Heart left ventricle (tissue), 16 donors: ENCODE results near the gene HYAL1. TPM values are rescaled to one million over a fixed set of nuclear protein-coding genes. Genes with fewer than 3 reads are reported as not detected.

Experiments
- ATAC-seq, 4 donors: fragments of 200-7000 bp; cut with Tn5 transposase; one replicate each; pipeline ENCODE4 v1.9.1; 2020 to 2022; ENCODE audit warnings: moderate library complexity in 4 of 4, mild to moderate bottlenecking in 3 of 4, moderate number of reproducible peaks in 1 of 4
- DNase-seq, 5 donors: peaks; one replicate each; pipeline ENCODE4 v3.0.0-alpha.2; 2020
- H3K27ac ChIP-seq, 12 donors: fragments of 200-600 bp; sonication (generic) in 4 of 12; one replicate each; pipeline versions ENCODE4 v1.5.0 to v1.8.0; 2016 to 2022; ENCODE audit warnings: mild to moderate bottlenecking in 2 of 12
- H3K27me3 ChIP-seq, 9 donors: fragments of 200-600 bp; sonication (generic) in 2 of 9; one replicate each; pipeline versions ENCODE4 v1.5.1 to v1.8.0; 2016 to 2022; ENCODE audit warnings: mild to moderate bottlenecking in 3 of 9
- H3K36me3 ChIP-seq, 9 donors: fragments of 200-600 bp; sonication (generic) in 2 of 9; one replicate each; pipeline versions ENCODE4 v1.5.0 to v1.8.0; 2018 to 2022; ENCODE audit warnings: mild to moderate bottlenecking in 2 of 9
- H3K4me1 ChIP-seq, 12 donors: fragments of 200-600 bp; sonication (generic) in 4 of 12; one replicate each; pipeline versions ENCODE4 v1.5.0 to v1.8.0; 2016 to 2022; ENCODE audit warnings: mild to moderate bottlenecking in 3 of 12
- H3K4me3 ChIP-seq, 12 donors: fragments of 200-600 bp; sonication (generic) in 4 of 12; one replicate each; pipeline versions ENCODE4 v1.5.0 to v1.8.0; 2017 to 2022; ENCODE audit warnings: mild to moderate bottlenecking in 9 of 12, moderate library complexity in 4 of 12
- H3K9me3 ChIP-seq, 12 donors: fragments of 200-600 bp; sonication (generic) in 4 of 12; one replicate each; pipeline versions ENCODE4 v1.5.0 to v1.8.0; 2016 to 2022; ENCODE audit warnings: mild to moderate bottlenecking in 1 of 12
- CTCF ChIP-seq, 12 donors: fragments of 200-600 bp; sonication (generic) in 4 of 12; IDR thresholded peaks; one replicate each; pipeline versions ENCODE4 v1.5.0 to v1.8.0; 2018 to 2022; ENCODE audit warnings: antibody characterized with exemption in 12 of 12, mild to moderate bottlenecking in 5 of 12
- POLR2A ChIP-seq, 2 donors: fragments of 450-650 bp; IDR thresholded peaks; one replicate each; pipeline ENCODE4 v1.6.1; 2017; ENCODE audit warnings: antibody characterized with exemption in 2 of 2, mild to moderate bottlenecking in 2 of 2, moderate library complexity in 2 of 2
- WGBS, 4 donors: extraction: QIAGEN DNeasy Blood & Tissue Kit in 2 of 4; methylation state at CpG; one replicate each; pipeline versions ENCODE4 v1.1.5 to v1.1.7; 2013 to 2018; 5-methylcytosine and 5-hydroxymethylcytosine counted together
- intact Hi-C, 10 donors: fragments of 100-400 bp; cut with DNase I; formaldehyde crosslinking; loops; one replicate each; pipeline versions ENCODE4 v1.11.1 to v1.14.2; 2022
- polyA plus RNA-seq, 2 donors: library from polyadenylated mRNA; stranded (reverse); fragments of 200-250 nt; gene quantifications; one replicate each; pipeline ENCODE4 v1.2.3, GENCODE V29; 2013
- total RNA-seq, 9 donors: library from RNA; depleted of rRNA in 2 of 9; stranded (reverse); fragments of >200 nt in 2 of 9; fragmentation: NEBNext Ultra II Directional in 3 of 9; extraction: Animal tissue kit (Norgen Biotek cat#: 25700) in 3 of 9; gene quantifications; one replicate each; pipeline versions ENCODE4 v1.1.0 to v1.2.4, GENCODE V29; 2016 to 2023
- donor health status: ischemic (EF 13 %, LVEDD 7.1; RV severe dilation, severe dysfunction).
- donor health status: healthy with polysubstance abuse.
- donor health status: DM: no; HTN: yes; CAD: no.
- donor health status: DM: no; HTN: no; CAD: no.
- donor health status: ischemic (EF 25% LVEDD 6.9; RV normal size, moderate dysfunction).
- donor health status: ischemic (EF 25% LVEDD 5.7; RV mildly dilated, moderate dysfunction).
- donor health status: healthy.
- donor health status: DM: yes; HTN: yes; CAD: no.
- donor health status: ischemic (EF 35%, LVEDD 5.7; RV mildly dilated, moderate dysfunction).
- donor health status: nonischemic (EF 11% LVEDD 7.7; RV severe dilation, severe dysfunction).
- donor health status: DM: yes; HTN: yes; CAD: no.
- donor health status: PGD.
- donor health status: ischemic (EF 29% LVEDD 5.4; RV normal size, mild dysfunction).
- donor health status: nonischemic (EF 23%, LVEDD 6.1; RV moderate dilation, normal function).

Gene HYAL1
- total and polyA plus RNA-seq, 11 donors, result 36.9 to 99.7 (median 57.8) TPM

- H3K4me1 ChIP-seq, result peaks cover 0 to 65% (median 42%) of the 10 kb centered on the region in 12 donors
- no peak for TF ChIP-seq CTCF (IDR thresholded peaks at IDR 0.05)
- peak in 1 of 2 donors; percentile 44 for TF ChIP-seq POLR2A (IDR thresholded peaks at IDR 0.05)
- H3K27ac ChIP-seq, result peak overlapping the region; percentile 81 to 100 (median 92)
- peaks cover 0 to 12% (median 0%) of the 10 kb centered on the region in 9 donors for H3K27me3 ChIP-seq
- intact Hi-C loops, result loop anchor here in 1 of 10 donors (5.0 kb wide), 1 partner anchor 145 kb away; no protein-coding TSS in a partner anchor
- 8 to 13% (median 9%) methylated on average over 18 to 22 of the region's 22 CpGs for WGBS, 4 donors
- ATAC-seq (peak; percentile 28 to 67 (median 63)), DNase-seq (peak; percentile 76 to 89 (median 81))
- H3K9me3 ChIP-seq, result no peaks in the 10 kb centered on the region
- no peaks in the 10 kb centered on the region for H3K36me3 ChIP-seq
- peak overlapping the region; percentile 13 to 71 (median 58) for H3K4me3 ChIP-seq
These were observed 36.0 kb downstream of the HYAL1 start for GRCh38 chr3:50267280-50267913.

DNA sequence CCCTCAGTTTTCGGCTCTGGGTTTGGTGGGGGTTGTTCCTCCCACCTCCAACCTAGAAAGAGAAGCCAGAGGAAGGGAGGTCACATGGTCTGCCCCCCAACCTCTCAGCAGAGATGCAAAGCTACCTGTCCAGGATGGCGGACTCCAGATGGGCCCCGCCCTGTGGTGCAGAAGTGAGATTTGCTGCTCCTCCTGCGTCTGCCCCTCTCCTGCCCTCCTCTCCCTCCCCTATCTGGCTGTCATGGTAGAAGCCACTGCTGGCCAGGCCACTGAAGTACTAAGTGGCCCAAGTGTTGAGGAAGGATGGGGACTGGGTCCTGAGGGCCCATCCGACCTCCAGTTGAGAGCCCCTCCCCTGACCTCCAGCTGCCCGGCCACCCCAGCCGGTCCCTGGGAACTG is 36.5 kb downstream of the HYAL1 start:
- TF ChIP-seq POLR2A (IDR thresholded peaks at IDR 0.05) (no peak), CTCF (IDR thresholded peaks at IDR 0.05) (no peak)
- peak overlapping the region; percentile 13 to 71 (median 58) for H3K4me3 ChIP-seq
- intact Hi-C loops, result loop anchor here in 1 of 10 donors (5.0 kb wide), 1 partner anchor 145 kb away; no protein-coding TSS in a partner anchor
- 51 to 73% (median 61%) methylated on average over 4 to 7 of the region's 7 CpGs for WGBS, 4 donors
- H3K27me3 ChIP-seq, result peaks cover 0 to 12% (median 0%) of the 10 kb centered on the region in 9 donors
- H3K4me1 ChIP-seq, result peaks cover 0 to 65% (median 42%) of the 10 kb centered on the region in 12 donors
- no peaks in the 10 kb centered on the region for H3K36me3 ChIP-seq
- peak overlapping the region; percentile 81 to 100 (median 92) for H3K27ac ChIP-seq
- no peaks in the 10 kb centered on the region for H3K9me3 ChIP-seq
- DNase-seq (no peak), ATAC-seq (no peak)

DNA sequence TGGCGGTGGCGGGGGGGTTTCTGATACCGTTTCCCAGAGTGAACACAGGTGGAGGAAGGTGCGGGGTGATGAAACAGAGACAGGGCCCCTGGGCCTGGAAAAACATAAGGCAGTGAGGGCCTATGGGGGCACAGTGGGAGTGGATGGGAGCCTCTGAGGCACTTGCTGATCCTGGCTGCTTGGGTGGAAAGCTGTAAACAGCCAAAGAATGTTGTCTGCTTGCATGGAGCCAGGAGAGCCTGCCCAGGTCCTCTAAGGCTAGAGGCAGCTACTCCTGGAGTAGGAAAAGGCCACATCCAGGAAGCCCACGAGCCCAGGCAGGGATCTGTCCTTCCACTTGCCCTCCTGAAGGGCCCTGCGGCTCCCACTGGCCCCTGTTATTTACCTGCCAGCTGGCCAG is 37.4 kb downstream of the HYAL1 start:
- intact Hi-C loops, result loop anchor here in 1 of 10 donors (5.0 kb wide), 1 partner anchor 144 kb away; no protein-coding TSS in a partner anchor
- peak overlapping the region; percentile 68 to 100 (median 92) for H3K27ac ChIP-seq
- peak overlapping the region in 5 of 12 donors; percentile 54 to 71 (median 69) for H3K4me3 ChIP-seq

More for the DNA sequence above, 37.4 kb downstream of the HYAL1 start:
- ATAC-seq, result no peak
- Histone ChIP-seq H3K36me3 (no peaks in the 10 kb centered on the region), H3K4me1 (peaks cover 0 to 72% (median 46%) of the 10 kb centered on the region in 12 donors), H3K9me3 (no peaks in the 10 kb centered on the region), H3K27me3 (peaks cover 0 to 12% (median 0%) of the 10 kb centered on the region in 9 donors)
- TF ChIP-seq POLR2A (IDR thresholded peaks at IDR 0.05), result no peak
- TF ChIP-seq CTCF (IDR thresholded peaks at IDR 0.05), result no peak
- 82 to 91% (median 85%) methylated on average over 4 to 6 of the region's 6 CpGs for WGBS, 4 donors
- DNase-seq, result peak in 1 of 5 donors; percentile 24
